GM23338 (cell line): Measurements from ENCODE around the gene HINT1. TPM values are rescaled to one million over a fixed set of nuclear protein-coding genes. Genes with fewer than 3 reads are reported as not detected.

Experiments used
- ETS1 ChIP-seq: IDR thresholded peaks from 2 replicates; pipeline ENCODE4 v1.6.1; 2016; ENCODE audit warnings: antibody characterized with exemption
- JUNB ChIP-seq: IDR thresholded peaks from one replicate; pipeline ENCODE4 v1.6.1; 2016; ENCODE audit warnings: antibody characterized with exemption; ENCODE audit not compliant: unreplicated experiment
- POLR2AphosphoS5 ChIP-seq: IDR thresholded peaks from 2 replicates; pipeline ENCODE4 v1.6.1; 2016; ENCODE audit warnings: antibody characterized with exemption, low read depth
- ZNF114 ChIP-seq: fragments of 250-450 bp; sonication (Bioruptor Pico); IDR thresholded peaks from 2 replicates; pipeline ENCODE4 v1.5.0; 2020; ENCODE audit warnings: mild to moderate bottlenecking, moderate library complexity
- ZNF331 ChIP-seq: fragments of 250-450 bp; sonication (Bioruptor Pico); IDR thresholded peaks from 2 replicates; pipeline ENCODE4 v1.5.0; 2020; ENCODE audit warnings: low read depth, mild to moderate bottlenecking, moderate library complexity
- polyA plus RNA-seq: library from polyadenylated mRNA; unstranded; fragments of >200 nt; fragmentation: Nextera tagmentation; extraction: Ambion mirVana; gene quantifications from 2 replicates; pipeline ENCODE4 v1.2.1, GENCODE V29; 2016
- total RNA-seq: library from RNA; depleted of rRNA; stranded (reverse); fragments of >200 nt; shearing (Covaris generic); gene quantifications from 2 replicates; pipeline ENCODE4 v1.2.3, GENCODE V29; 2014
- TF ChIP-seq, protein P1 (sequence below): fragments of 250-450 bp; sonication (Bioruptor Pico); IDR thresholded peaks from 2 replicates; pipeline ENCODE4 v1.5.0; 2020; ENCODE audit warnings: mild to moderate bottlenecking, moderate library complexity
- TF ChIP-seq, protein P2 (sequence below): IDR thresholded peaks from one replicate; pipeline ENCODE4 v1.6.1; 2018; ENCODE audit warnings: antibody characterized with exemption; ENCODE audit not compliant: unreplicated experiment

HINT1 gene
- total and polyA plus RNA-seq, 2 experiments from 2014 or later = 171 to 687 TPM

DNA sequence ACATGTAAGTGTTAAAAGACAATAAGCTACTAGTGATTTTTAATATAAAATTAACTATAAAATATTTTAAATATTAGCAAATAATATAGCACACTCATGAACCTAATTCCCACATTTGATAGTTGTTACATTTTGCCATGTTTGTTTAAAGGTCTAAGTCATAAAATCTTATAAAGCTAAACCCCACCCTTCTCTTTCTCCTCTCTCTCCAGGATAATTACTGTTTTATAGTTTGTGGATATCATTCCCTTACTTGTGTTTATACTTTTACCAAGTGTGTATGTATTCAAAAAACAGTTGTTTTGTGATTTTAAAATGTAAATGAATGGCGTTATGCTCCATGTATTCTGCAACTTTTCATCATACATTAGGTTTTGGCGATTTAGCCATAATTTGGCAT, 39.9 kb upstream of the HINT1 start (continued):
- TF ChIP-seq, protein P1, sequence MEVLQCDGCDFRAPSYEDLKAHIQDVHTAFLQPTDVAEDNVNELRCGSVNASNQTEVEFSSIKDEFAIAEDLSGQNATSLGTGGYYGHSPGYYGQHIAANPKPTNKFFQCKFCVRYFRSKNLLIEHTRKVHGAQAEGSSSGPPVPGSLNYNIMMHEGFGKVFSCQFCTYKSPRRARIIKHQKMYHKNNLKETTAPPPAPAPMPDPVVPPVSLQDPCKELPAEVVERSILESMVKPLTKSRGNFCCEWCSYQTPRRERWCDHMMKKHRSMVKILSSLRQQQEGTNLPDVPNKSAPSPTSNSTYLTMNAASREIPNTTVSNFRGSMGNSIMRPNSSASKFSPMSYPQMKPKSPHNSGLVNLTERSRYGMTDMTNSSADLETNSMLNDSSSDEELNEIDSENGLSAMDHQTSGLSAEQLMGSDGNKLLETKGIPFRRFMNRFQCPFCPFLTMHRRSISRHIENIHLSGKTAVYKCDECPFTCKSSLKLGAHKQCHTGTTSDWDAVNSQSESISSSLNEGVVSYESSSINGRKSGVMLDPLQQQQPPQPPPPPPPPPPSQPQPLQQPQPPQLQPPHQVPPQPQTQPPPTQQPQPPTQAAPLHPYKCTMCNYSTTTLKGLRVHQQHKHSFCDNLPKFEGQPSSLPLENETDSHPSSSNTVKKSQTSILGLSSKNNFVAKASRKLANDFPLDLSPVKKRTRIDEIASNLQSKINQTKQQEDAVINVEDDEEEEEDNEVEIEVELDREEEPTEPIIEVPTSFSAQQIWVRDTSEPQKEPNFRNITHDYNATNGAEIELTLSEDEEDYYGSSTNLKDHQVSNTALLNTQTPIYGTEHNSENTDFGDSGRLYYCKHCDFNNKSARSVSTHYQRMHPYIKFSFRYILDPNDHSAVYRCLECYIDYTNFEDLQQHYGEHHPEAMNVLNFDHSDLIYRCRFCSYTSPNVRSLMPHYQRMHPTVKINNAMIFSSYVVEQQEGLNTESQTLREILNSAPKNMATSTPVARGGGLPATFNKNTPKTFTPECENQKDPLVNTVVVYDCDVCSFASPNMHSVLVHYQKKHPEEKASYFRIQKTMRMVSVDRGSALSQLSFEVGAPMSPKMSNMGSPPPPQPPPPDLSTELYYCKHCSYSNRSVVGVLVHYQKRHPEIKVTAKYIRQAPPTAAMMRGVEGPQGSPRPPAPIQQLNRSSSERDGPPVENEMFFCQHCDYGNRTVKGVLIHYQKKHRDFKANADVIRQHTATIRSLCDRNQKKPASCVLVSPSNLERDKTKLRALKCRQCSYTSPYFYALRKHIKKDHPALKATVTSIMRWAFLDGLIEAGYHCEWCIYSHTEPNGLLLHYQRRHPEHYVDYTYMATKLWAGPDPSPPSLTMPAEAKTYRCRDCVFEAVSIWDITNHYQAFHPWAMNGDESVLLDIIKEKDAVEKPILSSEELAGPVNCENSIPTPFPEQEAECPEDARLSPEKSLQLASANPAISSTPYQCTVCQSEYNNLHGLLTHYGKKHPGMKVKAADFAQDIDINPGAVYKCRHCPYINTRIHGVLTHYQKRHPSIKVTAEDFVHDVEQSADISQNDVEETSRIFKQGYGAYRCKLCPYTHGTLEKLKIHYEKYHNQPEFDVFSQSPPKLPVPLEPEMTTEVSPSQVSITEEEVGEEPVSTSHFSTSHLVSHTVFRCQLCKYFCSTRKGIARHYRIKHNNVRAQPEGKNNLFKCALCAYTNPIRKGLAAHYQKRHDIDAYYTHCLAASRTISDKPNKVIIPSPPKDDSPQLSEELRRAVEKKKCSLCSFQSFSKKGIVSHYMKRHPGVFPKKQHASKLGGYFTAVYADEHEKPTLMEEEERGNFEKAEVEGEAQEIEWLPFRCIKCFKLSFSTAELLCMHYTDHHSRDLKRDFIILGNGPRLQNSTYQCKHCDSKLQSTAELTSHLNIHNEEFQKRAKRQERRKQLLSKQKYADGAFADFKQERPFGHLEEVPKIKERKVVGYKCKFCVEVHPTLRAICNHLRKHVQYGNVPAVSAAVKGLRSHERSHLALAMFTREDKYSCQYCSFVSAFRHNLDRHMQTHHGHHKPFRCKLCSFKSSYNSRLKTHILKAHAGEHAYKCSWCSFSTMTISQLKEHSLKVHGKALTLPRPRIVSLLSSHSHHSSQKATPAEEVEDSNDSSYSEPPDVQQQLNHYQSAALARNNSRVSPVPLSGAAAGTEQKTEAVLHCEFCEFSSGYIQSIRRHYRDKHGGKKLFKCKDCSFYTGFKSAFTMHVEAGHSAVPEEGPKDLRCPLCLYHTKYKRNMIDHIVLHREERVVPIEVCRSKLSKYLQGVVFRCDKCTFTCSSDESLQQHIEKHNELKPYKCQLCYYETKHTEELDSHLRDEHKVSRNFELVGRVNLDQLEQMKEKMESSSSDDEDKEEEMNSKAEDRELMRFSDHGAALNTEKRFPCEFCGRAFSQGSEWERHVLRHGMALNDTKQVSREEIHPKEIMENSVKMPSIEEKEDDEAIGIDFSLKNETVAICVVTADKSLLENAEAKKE = no peak
- TF ChIP-seq, protein P2, sequence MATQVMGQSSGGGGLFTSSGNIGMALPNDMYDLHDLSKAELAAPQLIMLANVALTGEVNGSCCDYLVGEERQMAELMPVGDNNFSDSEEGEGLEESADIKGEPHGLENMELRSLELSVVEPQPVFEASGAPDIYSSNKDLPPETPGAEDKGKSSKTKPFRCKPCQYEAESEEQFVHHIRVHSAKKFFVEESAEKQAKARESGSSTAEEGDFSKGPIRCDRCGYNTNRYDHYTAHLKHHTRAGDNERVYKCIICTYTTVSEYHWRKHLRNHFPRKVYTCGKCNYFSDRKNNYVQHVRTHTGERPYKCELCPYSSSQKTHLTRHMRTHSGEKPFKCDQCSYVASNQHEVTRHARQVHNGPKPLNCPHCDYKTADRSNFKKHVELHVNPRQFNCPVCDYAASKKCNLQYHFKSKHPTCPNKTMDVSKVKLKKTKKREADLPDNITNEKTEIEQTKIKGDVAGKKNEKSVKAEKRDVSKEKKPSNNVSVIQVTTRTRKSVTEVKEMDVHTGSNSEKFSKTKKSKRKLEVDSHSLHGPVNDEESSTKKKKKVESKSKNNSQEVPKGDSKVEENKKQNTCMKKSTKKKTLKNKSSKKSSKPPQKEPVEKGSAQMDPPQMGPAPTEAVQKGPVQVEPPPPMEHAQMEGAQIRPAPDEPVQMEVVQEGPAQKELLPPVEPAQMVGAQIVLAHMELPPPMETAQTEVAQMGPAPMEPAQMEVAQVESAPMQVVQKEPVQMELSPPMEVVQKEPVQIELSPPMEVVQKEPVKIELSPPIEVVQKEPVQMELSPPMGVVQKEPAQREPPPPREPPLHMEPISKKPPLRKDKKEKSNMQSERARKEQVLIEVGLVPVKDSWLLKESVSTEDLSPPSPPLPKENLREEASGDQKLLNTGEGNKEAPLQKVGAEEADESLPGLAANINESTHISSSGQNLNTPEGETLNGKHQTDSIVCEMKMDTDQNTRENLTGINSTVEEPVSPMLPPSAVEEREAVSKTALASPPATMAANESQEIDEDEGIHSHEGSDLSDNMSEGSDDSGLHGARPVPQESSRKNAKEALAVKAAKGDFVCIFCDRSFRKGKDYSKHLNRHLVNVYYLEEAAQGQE = no peak
- TF ChIP-seq POLR2AphosphoS5 (no peak), ETS1 (no peak), JUNB (no peak), ZNF114 (no peak), ZNF331 (CRISPR knock-in tag) (no peak)
